ENCODE data around the gene PEF1.

DNA sequence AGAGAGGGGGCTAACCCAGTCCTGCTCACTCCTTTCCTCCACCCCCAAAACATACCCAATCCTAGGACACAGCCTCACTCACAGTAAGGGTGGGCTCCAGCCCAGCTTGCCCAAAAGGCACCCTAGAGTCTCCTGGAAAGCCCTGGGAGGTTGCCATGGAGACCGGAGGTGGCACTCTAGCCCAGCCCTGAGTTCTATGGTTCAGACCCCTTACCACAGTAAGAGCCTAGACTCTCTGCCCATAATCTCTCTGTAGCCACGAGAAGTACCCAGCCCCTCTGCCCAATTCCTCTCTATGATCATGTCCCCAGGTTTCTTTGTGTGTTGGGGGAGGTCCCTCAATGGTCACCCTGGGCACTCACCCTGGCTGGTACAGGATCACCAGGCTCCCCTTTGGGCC lies 44.7 kb upstream of the PEF1 start:
- no peak for TF ChIP-seq POLR2A (IDR thresholded peaks at IDR 0.05)
- TF ChIP-seq POLR2AphosphoS5 (IDR thresholded peaks at IDR 0.05) = no peak
- TF ChIP-seq, protein P1, sequence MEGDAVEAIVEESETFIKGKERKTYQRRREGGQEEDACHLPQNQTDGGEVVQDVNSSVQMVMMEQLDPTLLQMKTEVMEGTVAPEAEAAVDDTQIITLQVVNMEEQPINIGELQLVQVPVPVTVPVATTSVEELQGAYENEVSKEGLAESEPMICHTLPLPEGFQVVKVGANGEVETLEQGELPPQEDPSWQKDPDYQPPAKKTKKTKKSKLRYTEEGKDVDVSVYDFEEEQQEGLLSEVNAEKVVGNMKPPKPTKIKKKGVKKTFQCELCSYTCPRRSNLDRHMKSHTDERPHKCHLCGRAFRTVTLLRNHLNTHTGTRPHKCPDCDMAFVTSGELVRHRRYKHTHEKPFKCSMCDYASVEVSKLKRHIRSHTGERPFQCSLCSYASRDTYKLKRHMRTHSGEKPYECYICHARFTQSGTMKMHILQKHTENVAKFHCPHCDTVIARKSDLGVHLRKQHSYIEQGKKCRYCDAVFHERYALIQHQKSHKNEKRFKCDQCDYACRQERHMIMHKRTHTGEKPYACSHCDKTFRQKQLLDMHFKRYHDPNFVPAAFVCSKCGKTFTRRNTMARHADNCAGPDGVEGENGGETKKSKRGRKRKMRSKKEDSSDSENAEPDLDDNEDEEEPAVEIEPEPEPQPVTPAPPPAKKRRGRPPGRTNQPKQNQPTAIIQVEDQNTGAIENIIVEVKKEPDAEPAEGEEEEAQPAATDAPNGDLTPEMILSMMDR (IDR thresholded peaks at IDR 0.05) = no peak
- TF ChIP-seq EP300 (IDR thresholded peaks at IDR 0.05) = no peak
